H9 (cell line): Measurements from ENCODE around the gene POLE2. TPM values are rescaled to one million over a fixed set of nuclear protein-coding genes. Genes with fewer than 3 reads are reported as not detected.

Experiments
- DNase-seq: peaks from one replicate; pipeline ENCODE4 v3.0.0-alpha.2; 2017
- H2AFZ ChIP-seq: one replicate; pipeline ENCODE4 v1.6.1; 2013; ENCODE audit warnings: mild to moderate bottlenecking, low read length, control low read depth, moderate library complexity
- H2AK5ac ChIP-seq: 2 replicates; pipeline ENCODE4 v1.6.1; 2013; ENCODE audit warnings: low read length, control low read depth, mixed read lengths; ENCODE audit not compliant: insufficient read length
- H2BK120ac ChIP-seq: one replicate; pipeline ENCODE4 v1.6.1; 2013; ENCODE audit warnings: low read depth, mild to moderate bottlenecking, low read length, control low read depth, inconsistent platforms; ENCODE audit not compliant: poor library complexity, severe bottlenecking
- H2BK12ac ChIP-seq: 2 replicates; pipeline ENCODE4 v1.6.1; 2013; ENCODE audit warnings: low read length, control low read depth, mixed read lengths, low read depth; ENCODE audit not compliant: insufficient read length
- H2BK15ac ChIP-seq: 2 replicates; pipeline ENCODE4 v1.6.1; 2013; ENCODE audit warnings: low read depth, low read length, control low read depth
- H2BK20ac ChIP-seq: one replicate; pipeline ENCODE4 v1.6.1; 2013; ENCODE audit warnings: low read depth, mild to moderate bottlenecking, low read length, control low read depth, inconsistent platforms; ENCODE audit not compliant: poor library complexity, severe bottlenecking
- H2BK5ac ChIP-seq: 2 replicates; pipeline ENCODE4 v1.6.1; 2013; ENCODE audit warnings: low read length, control low read depth, mixed read lengths; ENCODE audit not compliant: insufficient read length
- H3K14ac ChIP-seq: 2 replicates; pipeline ENCODE4 v1.6.1; 2013; ENCODE audit warnings: low read length, control low read depth; ENCODE audit not compliant: insufficient read depth
- H3K18ac ChIP-seq: 2 replicates; pipeline ENCODE4 v1.6.1; 2013; ENCODE audit warnings: low read depth, mild to moderate bottlenecking, mixed read lengths, low read length, control low read depth; ENCODE audit not compliant: insufficient read length
- H3K23ac ChIP-seq: 2 replicates; pipeline ENCODE4 v1.6.1; 2013; ENCODE audit warnings: low read length, control low read depth, mixed read lengths, low read depth; ENCODE audit not compliant: insufficient read length
- H3K23me2 ChIP-seq: 2 replicates; pipeline ENCODE4 v1.6.1; 2013; ENCODE audit warnings: low read depth, mild to moderate bottlenecking, mixed read lengths, low read length, control low read depth; ENCODE audit not compliant: insufficient read length, poor library complexity, severe bottlenecking
- H3K27ac ChIP-seq: 2 replicates; pipeline ENCODE4 v1.5.1; 2013; ENCODE audit warnings: low read length, control low read depth, mixed read lengths, low read depth; ENCODE audit not compliant: insufficient read length
- H3K27me3 ChIP-seq: 2 replicates; pipeline ENCODE4 v1.6.1; 2013; ENCODE audit warnings: low read length, control low read depth, inconsistent platforms; ENCODE audit not compliant: insufficient read depth
- H3K4ac ChIP-seq: 2 replicates; pipeline ENCODE4 v1.6.1; 2013; ENCODE audit warnings: low read depth, mild to moderate bottlenecking, control low read depth, inconsistent platforms, low read length, moderate library complexity
- H3K4me1 ChIP-seq: 2 replicates; pipeline ENCODE4 v1.6.1; 2013; ENCODE audit warnings: low read length, control low read depth, inconsistent platforms; ENCODE audit not compliant: insufficient read depth
- H3K4me2 ChIP-seq: 2 replicates; pipeline ENCODE4 v1.6.1; 2013; ENCODE audit warnings: low read length, control low read depth, mixed read lengths; ENCODE audit not compliant: insufficient read length, insufficient read depth
- H3K56ac ChIP-seq: 2 replicates; pipeline ENCODE4 v1.6.1; 2013; ENCODE audit warnings: low read depth, mild to moderate bottlenecking, mixed read lengths, low read length, control low read depth; ENCODE audit not compliant: insufficient read length
- H3K79me1 ChIP-seq: 2 replicates; pipeline ENCODE4 v1.6.1; 2013; ENCODE audit warnings: low read depth, mild to moderate bottlenecking, moderate library complexity, low read length, control low read depth, inconsistent platforms; ENCODE audit not compliant: insufficient read depth, poor library complexity, severe bottlenecking
- H3K79me2 ChIP-seq: 2 replicates; pipeline ENCODE4 v1.6.1; 2013; ENCODE audit warnings: low read length, control low read depth, inconsistent platforms; ENCODE audit not compliant: insufficient read depth
- H3K9ac ChIP-seq: 2 replicates; pipeline ENCODE4 v1.6.1; 2013; ENCODE audit warnings: low read length, control low read depth, mixed read lengths; ENCODE audit not compliant: insufficient read length; ENCODE audit errors: extremely low read depth
- H3K9me3 ChIP-seq: one replicate; pipeline ENCODE4 v1.6.1; 2013; ENCODE audit warnings: low read depth, low read length, inconsistent platforms; ENCODE audit not compliant: control insufficient read depth
- H3T11ph ChIP-seq: one replicate; pipeline ENCODE4 v1.6.1; 2013; ENCODE audit warnings: mild to moderate bottlenecking, low read length, control low read depth, inconsistent platforms
- H4K20me1 ChIP-seq: one replicate; pipeline ENCODE4 v1.6.1; 2013; ENCODE audit not compliant: control insufficient read depth, insufficient read length, insufficient read depth
- H4K5ac ChIP-seq: 2 replicates; pipeline ENCODE4 v1.6.1; 2013; ENCODE audit warnings: low read depth, mild to moderate bottlenecking, mixed read lengths, low read length, control low read depth; ENCODE audit not compliant: insufficient read length
- H4K8ac ChIP-seq: replicated peaks from 2 replicates; pipeline ENCODE4 v1.6.1; 2013; ENCODE audit warnings: low read length, control low read depth, mixed read lengths, low read depth; ENCODE audit not compliant: insufficient read length
- H4K91ac ChIP-seq: 2 replicates; pipeline ENCODE4 v1.6.1; 2013; ENCODE audit warnings: low read depth, mild to moderate bottlenecking, moderate library complexity, mixed read lengths, low read length, control low read depth; ENCODE audit not compliant: insufficient read length
- H3K27ac Mint-ChIP-seq, 3 experiments: 2 replicates in 2 of 3; 3 replicates in 1 of 3; pipeline ENCODE4 v1.8.0; 2020 to 2021; ENCODE audit warnings: mixed read lengths in 3 of 3, mild to moderate bottlenecking in 1 of 3, moderate library complexity in 1 of 3
- H3K27me3 Mint-ChIP-seq: 2 replicates; pipeline ENCODE4 v1.8.0; 2021; ENCODE audit warnings: low read depth, mild to moderate bottlenecking, moderate library complexity, mixed read lengths
- H3K36me3 Mint-ChIP-seq, 3 experiments: 2 replicates in 2 of 3; 3 replicates in 1 of 3; pipeline ENCODE4 v1.8.0; 2020 to 2021; ENCODE audit warnings: low read depth in 3 of 3, mixed read lengths in 3 of 3; ENCODE audit not compliant: insufficient read depth in 1 of 3
- H3K4me1 Mint-ChIP-seq, 2 experiments: 2 replicates each; pipeline ENCODE4 v1.8.0; 2020; ENCODE audit warnings: mixed read lengths in 2 of 2
- H3K4me3 Mint-ChIP-seq, 2 experiments: 2 replicates in 1 of 2; 3 replicates in 1 of 2; pipeline ENCODE4 v1.8.0; 2020 to 2021; ENCODE audit warnings: mild to moderate bottlenecking in 2 of 2, mixed read lengths in 2 of 2, moderate library complexity in 1 of 2
- H3K9me3 Mint-ChIP-seq, 2 experiments: 2 replicates in 1 of 2; 3 replicates in 1 of 2; pipeline ENCODE4 v1.8.0; 2020; ENCODE audit warnings: mild to moderate bottlenecking in 2 of 2, mixed read lengths in 2 of 2, moderate library complexity in 1 of 2
- WGBS: extraction: QIAGEN DNeasy Blood & Tissue Kit; methylation state at CpG from one replicate; pipeline ENCODE4 v1.1.7; 2013; ENCODE audit warnings: missing lambda C conversion rate, low lambda C conversion rate, mixed read lengths; ENCODE audit not compliant: insufficient read length; ENCODE audit errors: extremely low coverage; 5-methylcytosine and 5-hydroxymethylcytosine counted together
- total RNA-seq: library from RNA; stranded (reverse); gene quantifications from 2 replicates; pipeline ENCODE4 v1.2.1, GENCODE V29; 2021
- TF ChIP-seq, protein P1 (sequence below): fragments of 200-600 bp; sonication (generic); conservative IDR thresholded peaks from 3 replicates; pipeline ENCODE4 v1.8.0; 2021; ENCODE audit warnings: antibody characterized with exemption, mild to moderate bottlenecking

The POLE2 gene
- total RNA-seq, 1 experiment from 2014 or later = 25.7 TPM

DNA sequence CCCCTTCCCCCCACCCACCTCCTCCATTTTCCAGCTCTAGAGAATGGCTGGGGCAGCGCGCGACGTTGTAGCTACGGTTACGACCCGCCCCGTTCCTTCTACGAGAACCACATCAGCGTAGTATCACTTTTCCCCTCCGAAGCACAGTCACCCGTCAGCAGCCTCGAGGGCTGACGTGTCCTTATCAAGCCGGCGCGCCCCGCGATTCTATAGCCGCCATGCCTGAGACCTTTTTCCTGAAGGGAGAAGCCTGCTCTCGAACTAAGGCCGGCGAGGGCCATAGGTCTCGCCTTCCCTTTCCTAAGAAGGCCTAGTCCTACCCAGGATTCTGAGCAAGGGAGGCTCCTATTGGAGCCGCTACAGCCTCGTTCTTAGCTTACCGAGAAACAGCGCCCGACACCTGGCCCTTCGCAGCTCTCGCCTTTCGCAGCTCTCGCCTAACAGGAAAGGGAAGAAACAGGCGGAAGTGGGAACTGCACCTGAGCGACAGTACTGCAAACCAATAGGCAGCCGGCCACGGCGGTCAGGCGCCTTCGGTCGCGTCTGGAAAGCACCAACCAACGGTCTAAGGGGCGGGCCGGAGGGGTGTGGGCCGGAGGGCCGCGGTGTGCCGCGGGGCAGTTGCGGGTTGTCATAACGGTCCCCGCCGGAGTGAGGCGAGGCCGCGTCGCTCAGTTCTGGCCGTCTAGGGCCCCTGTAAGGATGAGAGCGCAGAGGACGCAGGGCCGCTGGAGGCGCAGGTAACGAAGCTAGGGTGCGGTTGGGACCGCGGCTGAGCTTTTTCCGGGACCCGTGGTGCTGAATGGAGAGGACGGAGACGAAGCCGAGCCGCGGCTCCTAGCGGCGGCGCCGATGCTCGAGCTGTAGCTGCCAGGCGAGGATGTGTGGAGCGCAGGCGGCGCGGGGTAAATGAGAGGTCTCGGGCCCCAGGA is 67.6 kb downstream of the POLE2 start, which contains the start of the genes MGAT2 and RPL36AL:
TSS of gene MGAT2 (plus strand) at position 618 of the 932 bp plus-strand sequence. CDS start 470 bp downstream, outside the sequence.
TSS of gene RPL36AL (minus strand) at position 445 of the 932 bp plus-strand sequence. CDS start 1,522 bp downstream, outside the sequence.
- no peaks in the 10 kb centered on the region for H3K27me3 Mint-ChIP-seq
- Histone ChIP-seq H3K9me3 (no peaks in the 10 kb centered on the region), H3T11ph (no peak within 1 kb of the TSS), H2BK20ac (no peak within 1 kb of the TSS), H3K4ac (no peak within 1 kb of the TSS), H3K9ac (peak within 1 kb of the TSS; percentile 85), H3K79me2 (peaks cover 12% of the 10 kb centered on the region; the same call in 1 of the 2 replicates), H2BK5ac (no peak within 1 kb of the TSS), H3K56ac (no peak within 1 kb of the TSS), H2AFZ (no peak within 1 kb of the TSS), H3K18ac (peak within 1 kb of the TSS; percentile 66), H2BK15ac (no peak within 1 kb of the TSS), H4K8ac (no peak within 1 kb of the TSS), H3K4me1 (peaks cover 4% of the 10 kb centered on the region; the same call in 1 of the 2 replicates), H3K23ac (no peak within 1 kb of the TSS), H4K5ac (no peak within 1 kb of the TSS), H4K20me1 (no peaks in the 10 kb centered on the region), H3K14ac (peak within 1 kb of the TSS; percentile 89), H3K23me2 (peaks cover 12% of the 10 kb centered on the region), H3K27me3 (no peaks in the 10 kb centered on the region), H2AK5ac (no peak within 1 kb of the TSS), H3K4me2 (peak within 1 kb of the TSS; percentile 95), H2BK12ac (no peak within 1 kb of the TSS), H2BK120ac (no peak within 1 kb of the TSS), H3K27ac (peak within 1 kb of the TSS; percentile 29), H4K91ac (no peak within 1 kb of the TSS), H3K79me1 (no peaks in the 10 kb centered on the region)
- peaks cover 8 to 38% (median 18%) of the 10 kb centered on the region in 3 experiments for H3K36me3 Mint-ChIP-seq
- TF ChIP-seq, protein P1, sequence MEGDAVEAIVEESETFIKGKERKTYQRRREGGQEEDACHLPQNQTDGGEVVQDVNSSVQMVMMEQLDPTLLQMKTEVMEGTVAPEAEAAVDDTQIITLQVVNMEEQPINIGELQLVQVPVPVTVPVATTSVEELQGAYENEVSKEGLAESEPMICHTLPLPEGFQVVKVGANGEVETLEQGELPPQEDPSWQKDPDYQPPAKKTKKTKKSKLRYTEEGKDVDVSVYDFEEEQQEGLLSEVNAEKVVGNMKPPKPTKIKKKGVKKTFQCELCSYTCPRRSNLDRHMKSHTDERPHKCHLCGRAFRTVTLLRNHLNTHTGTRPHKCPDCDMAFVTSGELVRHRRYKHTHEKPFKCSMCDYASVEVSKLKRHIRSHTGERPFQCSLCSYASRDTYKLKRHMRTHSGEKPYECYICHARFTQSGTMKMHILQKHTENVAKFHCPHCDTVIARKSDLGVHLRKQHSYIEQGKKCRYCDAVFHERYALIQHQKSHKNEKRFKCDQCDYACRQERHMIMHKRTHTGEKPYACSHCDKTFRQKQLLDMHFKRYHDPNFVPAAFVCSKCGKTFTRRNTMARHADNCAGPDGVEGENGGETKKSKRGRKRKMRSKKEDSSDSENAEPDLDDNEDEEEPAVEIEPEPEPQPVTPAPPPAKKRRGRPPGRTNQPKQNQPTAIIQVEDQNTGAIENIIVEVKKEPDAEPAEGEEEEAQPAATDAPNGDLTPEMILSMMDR = peak; percentile 42; the same call in 2 of the 3 replicates
- no CpG with 5 or more reads among the region's 85 CpGs for WGBS
- H3K4me1 Mint-ChIP-seq = peaks cover 20 to 23% of the 10 kb centered on the region in 2 experiments
- peak within 1 kb of the TSS; percentile 94 to 99 (median 99) for H3K27ac Mint-ChIP-seq
- peak within 1 kb of the TSS; percentile 99 for H3K4me3 Mint-ChIP-seq
- peak; percentile 99 for DNase-seq
- no peaks in the 10 kb centered on the region; a peak in 1 of 5 replicates for H3K9me3 Mint-ChIP-seq
